GM12873 (cell line): Measurements from ENCODE around the gene MYOD1.

Source experiments
- TF ChIP-seq, protein P1 (sequence below): IDR thresholded peaks from 2 replicates; pipeline ENCODE4 v1.5.1; 2012; ENCODE audit warnings: low read depth, mild to moderate bottlenecking, moderate library complexity, low read length, control low read depth; ENCODE audit not compliant: insufficient read depth; ENCODE audit errors: missing control alignments

The MYOD1 gene

DNA sequence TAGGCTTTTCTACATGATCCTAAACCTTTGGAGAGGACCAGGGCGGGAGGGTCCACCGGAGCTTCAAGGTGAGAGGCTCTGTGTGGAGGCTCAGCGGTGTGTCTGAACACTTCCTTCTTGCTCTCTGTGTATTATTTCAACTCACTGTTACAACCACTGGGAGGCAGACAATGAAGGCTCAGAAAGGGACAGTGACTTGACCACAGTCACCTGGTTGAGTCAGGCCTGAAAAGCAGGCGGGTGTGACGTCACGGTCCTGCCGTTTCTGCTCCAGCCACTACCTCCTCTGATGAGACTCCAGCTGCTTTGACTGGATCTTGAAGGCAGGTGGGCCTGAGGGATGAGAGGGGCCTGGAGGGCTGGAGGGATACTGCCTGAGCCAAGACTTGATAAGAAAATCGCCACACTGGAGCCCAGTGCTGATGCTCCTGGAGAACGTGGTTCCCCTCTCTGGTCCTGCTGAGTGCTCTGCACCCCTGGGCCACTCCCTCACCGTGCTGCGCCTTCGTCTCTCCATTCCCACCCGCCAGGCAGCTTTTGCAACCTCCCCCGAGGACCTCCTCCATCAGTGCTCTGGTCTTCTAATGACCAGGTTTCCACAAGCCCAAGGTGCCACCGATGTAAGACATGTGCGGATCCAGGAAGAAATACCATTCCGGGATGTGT is 43.1 kb downstream of the MYOD1 start:
- TF ChIP-seq, protein P1, sequence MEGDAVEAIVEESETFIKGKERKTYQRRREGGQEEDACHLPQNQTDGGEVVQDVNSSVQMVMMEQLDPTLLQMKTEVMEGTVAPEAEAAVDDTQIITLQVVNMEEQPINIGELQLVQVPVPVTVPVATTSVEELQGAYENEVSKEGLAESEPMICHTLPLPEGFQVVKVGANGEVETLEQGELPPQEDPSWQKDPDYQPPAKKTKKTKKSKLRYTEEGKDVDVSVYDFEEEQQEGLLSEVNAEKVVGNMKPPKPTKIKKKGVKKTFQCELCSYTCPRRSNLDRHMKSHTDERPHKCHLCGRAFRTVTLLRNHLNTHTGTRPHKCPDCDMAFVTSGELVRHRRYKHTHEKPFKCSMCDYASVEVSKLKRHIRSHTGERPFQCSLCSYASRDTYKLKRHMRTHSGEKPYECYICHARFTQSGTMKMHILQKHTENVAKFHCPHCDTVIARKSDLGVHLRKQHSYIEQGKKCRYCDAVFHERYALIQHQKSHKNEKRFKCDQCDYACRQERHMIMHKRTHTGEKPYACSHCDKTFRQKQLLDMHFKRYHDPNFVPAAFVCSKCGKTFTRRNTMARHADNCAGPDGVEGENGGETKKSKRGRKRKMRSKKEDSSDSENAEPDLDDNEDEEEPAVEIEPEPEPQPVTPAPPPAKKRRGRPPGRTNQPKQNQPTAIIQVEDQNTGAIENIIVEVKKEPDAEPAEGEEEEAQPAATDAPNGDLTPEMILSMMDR, result peak; percentile 35

DNA sequence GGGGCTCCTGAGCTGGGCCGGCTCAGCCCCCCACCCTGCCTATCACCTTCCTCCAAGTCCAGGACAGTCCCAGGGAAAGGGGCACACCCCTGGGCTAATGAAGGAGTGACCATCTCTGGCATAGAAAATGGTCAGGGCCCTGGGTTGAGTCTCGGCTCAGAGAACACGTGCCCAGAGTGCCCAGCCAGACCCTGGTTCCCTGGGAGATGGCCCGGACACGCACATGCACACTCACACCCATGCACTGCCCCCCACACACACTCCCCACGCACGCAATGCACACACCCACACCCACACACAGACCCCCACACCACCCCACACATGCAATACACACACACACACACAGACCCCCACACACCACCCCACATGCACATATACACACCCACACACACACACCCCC is 43.9 kb downstream of the MYOD1 start:
- TF ChIP-seq, protein P1, result no peak

DNA sequence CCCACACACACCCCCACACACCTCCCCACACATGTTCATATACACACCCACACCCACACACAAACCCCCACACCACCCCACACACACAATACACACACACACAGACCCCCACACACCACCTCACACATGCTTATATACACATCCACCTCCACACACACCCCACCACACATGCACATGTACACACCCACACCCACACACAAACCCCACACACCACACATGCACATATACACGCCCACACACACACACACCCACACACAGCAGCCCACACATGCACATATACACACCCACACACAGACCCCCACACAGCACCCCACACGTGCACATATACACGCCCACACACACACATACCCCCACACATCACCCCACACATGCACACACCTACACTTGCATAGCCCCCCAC is 44.3 kb downstream of the MYOD1 start:
- TF ChIP-seq, protein P1, result no peak

DNA sequence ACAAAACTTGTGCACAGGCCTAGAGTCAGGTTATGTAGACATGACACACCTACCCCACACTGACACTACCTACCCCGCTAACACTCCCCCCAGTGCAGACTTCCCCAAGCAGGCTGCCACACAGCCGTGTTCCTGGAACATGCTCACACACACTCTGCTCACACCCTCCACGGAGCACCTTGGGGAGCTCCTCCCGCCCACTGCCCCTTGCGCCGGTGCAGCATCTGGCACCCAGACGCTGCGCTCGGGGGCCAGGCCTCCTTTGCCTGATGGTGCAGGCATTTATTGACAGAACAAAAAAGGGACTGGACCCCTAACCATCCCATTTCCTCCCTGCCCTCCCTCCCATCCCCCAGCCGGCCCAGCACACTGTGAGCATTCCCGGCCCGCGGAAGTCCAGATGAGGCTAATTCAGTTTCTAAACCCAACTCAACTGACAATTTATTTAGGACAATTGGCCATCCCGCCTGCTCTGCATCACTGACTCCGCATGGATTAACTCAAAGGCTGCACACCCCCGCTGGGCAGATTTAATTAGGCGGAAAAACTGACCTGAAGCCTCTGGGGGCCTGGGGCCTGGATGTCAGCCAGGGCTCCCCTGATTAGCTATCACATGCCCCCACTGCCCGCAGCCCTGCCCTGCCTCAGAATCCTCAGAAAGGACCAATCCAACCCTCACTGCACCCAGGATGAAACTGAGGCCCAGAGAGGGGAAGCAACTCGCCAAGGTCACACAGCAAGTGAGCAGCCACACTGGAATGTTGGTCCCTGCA is 45.3 kb downstream of the MYOD1 start:
- TF ChIP-seq, protein P1, result no peak

DNA sequence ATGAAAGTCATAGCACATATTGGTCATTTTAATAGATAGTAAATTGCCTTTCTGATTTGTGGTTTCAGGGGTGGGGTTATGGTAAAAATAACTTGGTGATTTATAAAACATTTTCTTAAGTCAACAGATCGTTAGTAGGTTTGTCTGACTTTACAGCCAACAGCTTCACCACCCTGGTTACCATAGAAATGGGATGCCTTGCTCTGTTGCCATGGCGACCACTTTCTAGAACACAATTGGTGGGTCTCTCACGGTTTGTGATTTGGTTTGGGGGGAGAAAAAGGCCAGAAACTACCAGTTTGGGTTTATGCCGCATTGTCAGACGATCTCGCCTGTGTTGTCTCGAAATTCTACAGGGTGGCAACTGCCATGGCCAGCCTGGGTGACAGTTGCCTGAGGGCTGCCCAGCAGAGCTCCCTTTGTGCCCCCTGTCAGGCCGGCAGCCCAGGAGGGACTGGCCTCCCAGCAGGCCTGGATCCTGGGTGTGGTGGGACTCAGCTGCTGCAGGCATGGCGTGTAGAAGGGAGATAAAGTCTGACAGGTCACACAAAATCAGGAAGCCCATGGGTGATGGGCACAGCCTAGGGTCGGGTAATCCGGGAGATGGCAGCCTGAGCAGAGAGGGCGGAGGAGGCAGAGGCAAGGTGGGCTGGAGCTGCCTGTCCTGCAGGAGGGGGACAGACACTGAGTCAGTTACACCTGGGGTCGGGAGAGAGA is 46.1 kb downstream of the MYOD1 start:
- TF ChIP-seq, protein P1, result no peak

DNA sequence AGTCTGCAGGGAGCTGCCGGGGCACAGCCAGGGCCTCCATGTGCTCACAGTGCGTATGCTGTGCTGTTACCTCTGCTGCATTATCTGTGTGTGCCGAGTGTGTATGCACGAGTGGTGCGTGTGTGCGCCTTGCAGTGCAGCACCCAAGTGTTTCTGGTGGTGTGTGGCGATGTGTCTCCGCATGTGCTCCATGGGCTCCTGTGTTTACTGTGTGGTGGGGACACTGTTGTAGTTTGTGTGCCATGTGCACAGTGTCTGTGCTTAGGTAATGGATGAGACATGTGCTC is 46.6 kb downstream of the MYOD1 start:
- TF ChIP-seq, protein P1, result no peak

DNA sequence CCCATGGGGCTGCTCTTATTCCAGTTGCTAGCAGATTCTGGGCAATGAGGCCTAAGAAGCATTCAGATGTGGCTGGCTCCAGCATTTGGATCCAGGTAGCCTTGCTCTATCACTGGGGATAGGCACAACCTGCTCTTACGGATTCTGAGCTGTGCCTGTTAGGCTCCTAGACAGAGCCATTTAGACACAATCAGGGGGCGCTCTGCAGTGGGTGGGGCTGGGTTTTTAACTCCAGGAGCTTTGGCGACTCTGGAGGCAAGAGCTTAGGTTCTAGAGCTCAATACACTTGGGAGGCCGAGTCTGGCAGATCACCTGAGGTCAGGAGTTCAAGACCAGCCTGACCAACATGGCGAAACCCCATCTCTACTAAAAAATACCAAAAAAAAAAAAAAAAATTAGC is 47.2 kb downstream of the MYOD1 start:
- TF ChIP-seq, protein P1, result peak; percentile 19
